GM23338 (cell line): Measurements from ENCODE around the gene NFKB2. TPM values are rescaled to one million over a fixed set of nuclear protein-coding genes. Genes with fewer than 3 reads are reported as not detected.

Experiments
- ATAC-seq: fragments of 200-7000 bp; cut with Tn5 transposase; 3 replicates; pipeline ENCODE4 v1.9.1; 2020
- DNase-seq: peaks from one replicate; pipeline ENCODE4 v3.0.0-alpha.2; 2015; ENCODE audit warnings: low spot score
- H2AFZ ChIP-seq: fragments of 200-600 bp; sonication (generic); 2 replicates; pipeline ENCODE4 v1.8.0; 2016; ENCODE audit warnings: antibody characterized with exemption, mild to moderate bottlenecking, moderate library complexity
- H3F3A ChIP-seq: fragments of 200-600 bp; sonication (generic); replicated peaks from 2 replicates; pipeline ENCODE4 v1.8.0; 2017; ENCODE audit warnings: antibody characterized with exemption, mixed run types, low read depth
- H3K27ac ChIP-seq: fragments of 200-600 bp; sonication (generic); 2 replicates; pipeline ENCODE4 v1.6.1; 2016; ENCODE audit warnings: low read depth
- H3K27me3 ChIP-seq: fragments of 200-600 bp; sonication (generic); 2 replicates; pipeline ENCODE4 v1.8.0; 2016; ENCODE audit warnings: mild to moderate bottlenecking, mixed run types, moderate library complexity; ENCODE audit not compliant: insufficient read depth
- H3K36me3 ChIP-seq: fragments of 200-600 bp; sonication (generic); 2 replicates; pipeline ENCODE4 v1.8.0; 2016; ENCODE audit warnings: mild to moderate bottlenecking; ENCODE audit not compliant: insufficient read depth
- H3K4me1 ChIP-seq: fragments of 200-600 bp; sonication (generic); 2 replicates; pipeline ENCODE4 v1.8.0; 2016; ENCODE audit warnings: mild to moderate bottlenecking, moderate library complexity; ENCODE audit not compliant: insufficient read depth
- H3K4me2 ChIP-seq: fragments of 200-600 bp; sonication (generic); 2 replicates; pipeline ENCODE4 v1.7.1; 2017; ENCODE audit warnings: mixed run types
- H3K4me3 ChIP-seq: fragments of 200-600 bp; sonication (generic); 2 replicates; pipeline ENCODE4 v1.6.1; 2016; ENCODE audit warnings: mixed run types
- H3K79me2 ChIP-seq: fragments of 200-600 bp; sonication (generic); replicated peaks from 2 replicates; pipeline ENCODE4 v1.8.0; 2017; ENCODE audit warnings: mild to moderate bottlenecking; ENCODE audit not compliant: insufficient read depth
- H3K9me2 ChIP-seq: fragments of 200-600 bp; sonication (generic); 2 replicates; pipeline ENCODE4 v1.8.0; 2017; ENCODE audit not compliant: insufficient read depth
- H4K20me1 ChIP-seq: fragments of 200-600 bp; sonication (generic); replicated peaks from 2 replicates; pipeline ENCODE4 v1.8.0; 2017; ENCODE audit warnings: mild to moderate bottlenecking; ENCODE audit not compliant: insufficient read depth
- H3K27ac Mint-ChIP-seq: 2 replicates; pipeline ENCODE4 v1.8.0; 2020; ENCODE audit warnings: inconsistent platforms, mild to moderate bottlenecking, moderate library complexity, mixed read lengths
- H3K27me3 Mint-ChIP-seq: 3 replicates; pipeline ENCODE4 v1.8.0; 2022; ENCODE audit warnings: low read depth, mild to moderate bottlenecking, moderate library complexity, mixed read lengths, inconsistent platforms; ENCODE audit not compliant: insufficient read depth, poor library complexity
- H3K36me3 Mint-ChIP-seq: 3 replicates; pipeline ENCODE4 v1.8.0; 2021; ENCODE audit warnings: low read depth, mild to moderate bottlenecking, inconsistent platforms, moderate library complexity, mixed read lengths
- H3K4me1 Mint-ChIP-seq: 3 replicates; pipeline ENCODE4 v1.8.0; 2020; ENCODE audit warnings: mild to moderate bottlenecking, inconsistent platforms, mixed read lengths
- H3K4me3 Mint-ChIP-seq: 3 replicates; pipeline ENCODE4 v1.8.0; 2021; ENCODE audit warnings: moderate library complexity, mild to moderate bottlenecking, inconsistent platforms, mixed read lengths
- H3K9me3 Mint-ChIP-seq: 3 replicates; pipeline ENCODE4 v1.8.0; 2020; ENCODE audit warnings: moderate library complexity, mild to moderate bottlenecking, inconsistent platforms, mixed read lengths
- CREB1 ChIP-seq: fragments of 250-450 bp; sonication (Bioruptor Pico); IDR thresholded peaks from 2 replicates; pipeline ENCODE4 v1.5.0; 2020; ENCODE audit warnings: low read depth, mild to moderate bottlenecking, moderate library complexity
- ETS1 ChIP-seq: IDR thresholded peaks from 2 replicates; pipeline ENCODE4 v1.6.1; 2016; ENCODE audit warnings: antibody characterized with exemption
- EZH2 ChIP-seq: fragments of 200-600 bp; sonication (generic); IDR thresholded peaks from one replicate; pipeline ENCODE4 v1.8.0; 2017; ENCODE audit warnings: antibody characterized with exemption, mild to moderate bottlenecking, low read depth; ENCODE audit not compliant: unreplicated experiment
- EZH2phosphoT487 ChIP-seq: fragments of 200-600 bp; sonication (generic); IDR thresholded peaks from one replicate; pipeline ENCODE4 v1.8.1; 2018; ENCODE audit warnings: antibody characterized with exemption; ENCODE audit not compliant: unreplicated experiment
- JUNB ChIP-seq: IDR thresholded peaks from one replicate; pipeline ENCODE4 v1.6.1; 2016; ENCODE audit warnings: antibody characterized with exemption; ENCODE audit not compliant: unreplicated experiment
- NANOG ChIP-seq: IDR thresholded peaks from 2 replicates; pipeline ENCODE4 v1.6.1; 2016; ENCODE audit warnings: antibody characterized with exemption, borderline replicate concordance
- POLR2AphosphoS5 ChIP-seq: IDR thresholded peaks from 2 replicates; pipeline ENCODE4 v1.6.1; 2016; ENCODE audit warnings: antibody characterized with exemption, low read depth
- REST ChIP-seq: IDR thresholded peaks from one replicate; pipeline ENCODE4 v1.6.1; 2018; ENCODE audit warnings: antibody characterized with exemption; ENCODE audit not compliant: unreplicated experiment
- STAT1 ChIP-seq: IDR thresholded peaks from one replicate; pipeline ENCODE4 v1.6.1; 2016; ENCODE audit warnings: antibody characterized with exemption; ENCODE audit not compliant: unreplicated experiment
- ZNF114 ChIP-seq: fragments of 250-450 bp; sonication (Bioruptor Pico); IDR thresholded peaks from 2 replicates; pipeline ENCODE4 v1.5.0; 2020; ENCODE audit warnings: mild to moderate bottlenecking, moderate library complexity
- ZNF331 ChIP-seq: fragments of 250-450 bp; sonication (Bioruptor Pico); IDR thresholded peaks from 2 replicates; pipeline ENCODE4 v1.5.0; 2020; ENCODE audit warnings: low read depth, mild to moderate bottlenecking, moderate library complexity
- polyA plus RNA-seq: library from polyadenylated mRNA; unstranded; fragments of >200 nt; fragmentation: Nextera tagmentation; extraction: Ambion mirVana; gene quantifications from 2 replicates; pipeline ENCODE4 v1.2.1, GENCODE V29; 2016
- total RNA-seq: library from RNA; depleted of rRNA; stranded (reverse); fragments of >200 nt; shearing (Covaris generic); gene quantifications from 2 replicates; pipeline ENCODE4 v1.2.3, GENCODE V29; 2014
- TF ChIP-seq, protein P1 (sequence below), 2 experiments: fragments of 200-600 bp in 1 of 2; sonication (generic) in 1 of 2; conservative IDR thresholded peaks; 2 replicates each; pipeline versions ENCODE4 v1.5.1 to v1.6.1; 2016 to 2017; ENCODE audit warnings: antibody characterized with exemption in 2 of 2, low read depth in 2 of 2, mild to moderate bottlenecking in 2 of 2, moderate library complexity in 1 of 2
- TF ChIP-seq, protein P2 (sequence below): fragments of 250-450 bp; sonication (Bioruptor Pico); IDR thresholded peaks from 2 replicates; pipeline ENCODE4 v1.5.0; 2020; ENCODE audit warnings: mild to moderate bottlenecking, moderate library complexity

The NFKB2 gene
- total and polyA plus RNA-seq, 2 experiments from 2014 or later: 6.8 to 29.4 TPM

DNA sequence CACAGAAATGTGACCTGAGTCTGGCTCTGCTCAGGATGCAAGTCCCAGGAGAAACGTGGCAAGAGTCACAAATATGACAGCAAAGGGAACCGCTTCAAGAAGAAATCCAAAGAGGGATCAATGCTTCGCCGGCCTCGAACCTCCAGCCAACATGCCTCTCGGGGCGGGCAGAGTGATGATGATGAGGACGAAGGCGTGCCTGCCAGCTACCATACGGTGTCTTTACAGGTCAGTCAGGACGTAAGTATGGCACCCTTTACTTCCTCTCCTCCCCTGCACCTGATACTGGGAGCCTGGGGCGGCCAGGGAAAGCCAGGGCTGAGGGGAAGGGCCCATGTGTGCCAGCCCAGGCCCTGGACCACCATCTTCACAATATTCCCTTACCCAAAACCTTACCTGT is 18.6 kb upstream of the NFKB2 start:
- H3K9me2 ChIP-seq: no peaks in the 10 kb centered on the region
- no peaks in the 10 kb centered on the region; the same call in none of the 2 replicates for H4K20me1 ChIP-seq
- no peaks in the 10 kb centered on the region for H3K79me2 ChIP-seq
- peaks cover 3% of the 10 kb centered on the region; the same call in 1 of the 2 replicates for H3K36me3 ChIP-seq
- Mint-ChIP-seq H3K36me3 (peaks cover 19% of the 10 kb centered on the region; the same call in 2 of the 3 replicates), H3K27me3 (peaks cover 15% of the 10 kb centered on the region), H3K27ac (no peak overlapping the region), H3K9me3 (no peaks in the 10 kb centered on the region), H3K4me3 (no peak overlapping the region), H3K4me1 (no peaks in the 10 kb centered on the region)
- no peak overlapping the region for H3K4me2 ChIP-seq
- H3K27me3 ChIP-seq: no peaks in the 10 kb centered on the region
- TF ChIP-seq STAT1 (no peak), EZH2 (no peak), EZH2phosphoT487 (no peak), POLR2AphosphoS5 (no peak), JUNB (no peak), ZNF114 (no peak), REST (no peak), ZNF331 (CRISPR knock-in tag) (no peak), ETS1 (no peak), CREB1 (no peak), NANOG (no peak)
- TF ChIP-seq, protein P1, sequence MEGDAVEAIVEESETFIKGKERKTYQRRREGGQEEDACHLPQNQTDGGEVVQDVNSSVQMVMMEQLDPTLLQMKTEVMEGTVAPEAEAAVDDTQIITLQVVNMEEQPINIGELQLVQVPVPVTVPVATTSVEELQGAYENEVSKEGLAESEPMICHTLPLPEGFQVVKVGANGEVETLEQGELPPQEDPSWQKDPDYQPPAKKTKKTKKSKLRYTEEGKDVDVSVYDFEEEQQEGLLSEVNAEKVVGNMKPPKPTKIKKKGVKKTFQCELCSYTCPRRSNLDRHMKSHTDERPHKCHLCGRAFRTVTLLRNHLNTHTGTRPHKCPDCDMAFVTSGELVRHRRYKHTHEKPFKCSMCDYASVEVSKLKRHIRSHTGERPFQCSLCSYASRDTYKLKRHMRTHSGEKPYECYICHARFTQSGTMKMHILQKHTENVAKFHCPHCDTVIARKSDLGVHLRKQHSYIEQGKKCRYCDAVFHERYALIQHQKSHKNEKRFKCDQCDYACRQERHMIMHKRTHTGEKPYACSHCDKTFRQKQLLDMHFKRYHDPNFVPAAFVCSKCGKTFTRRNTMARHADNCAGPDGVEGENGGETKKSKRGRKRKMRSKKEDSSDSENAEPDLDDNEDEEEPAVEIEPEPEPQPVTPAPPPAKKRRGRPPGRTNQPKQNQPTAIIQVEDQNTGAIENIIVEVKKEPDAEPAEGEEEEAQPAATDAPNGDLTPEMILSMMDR (conservative IDR thresholded peaks at IDR 0.05; ENCODE audit: low read depth in 2 of 2): no peak
- TF ChIP-seq, protein P2, sequence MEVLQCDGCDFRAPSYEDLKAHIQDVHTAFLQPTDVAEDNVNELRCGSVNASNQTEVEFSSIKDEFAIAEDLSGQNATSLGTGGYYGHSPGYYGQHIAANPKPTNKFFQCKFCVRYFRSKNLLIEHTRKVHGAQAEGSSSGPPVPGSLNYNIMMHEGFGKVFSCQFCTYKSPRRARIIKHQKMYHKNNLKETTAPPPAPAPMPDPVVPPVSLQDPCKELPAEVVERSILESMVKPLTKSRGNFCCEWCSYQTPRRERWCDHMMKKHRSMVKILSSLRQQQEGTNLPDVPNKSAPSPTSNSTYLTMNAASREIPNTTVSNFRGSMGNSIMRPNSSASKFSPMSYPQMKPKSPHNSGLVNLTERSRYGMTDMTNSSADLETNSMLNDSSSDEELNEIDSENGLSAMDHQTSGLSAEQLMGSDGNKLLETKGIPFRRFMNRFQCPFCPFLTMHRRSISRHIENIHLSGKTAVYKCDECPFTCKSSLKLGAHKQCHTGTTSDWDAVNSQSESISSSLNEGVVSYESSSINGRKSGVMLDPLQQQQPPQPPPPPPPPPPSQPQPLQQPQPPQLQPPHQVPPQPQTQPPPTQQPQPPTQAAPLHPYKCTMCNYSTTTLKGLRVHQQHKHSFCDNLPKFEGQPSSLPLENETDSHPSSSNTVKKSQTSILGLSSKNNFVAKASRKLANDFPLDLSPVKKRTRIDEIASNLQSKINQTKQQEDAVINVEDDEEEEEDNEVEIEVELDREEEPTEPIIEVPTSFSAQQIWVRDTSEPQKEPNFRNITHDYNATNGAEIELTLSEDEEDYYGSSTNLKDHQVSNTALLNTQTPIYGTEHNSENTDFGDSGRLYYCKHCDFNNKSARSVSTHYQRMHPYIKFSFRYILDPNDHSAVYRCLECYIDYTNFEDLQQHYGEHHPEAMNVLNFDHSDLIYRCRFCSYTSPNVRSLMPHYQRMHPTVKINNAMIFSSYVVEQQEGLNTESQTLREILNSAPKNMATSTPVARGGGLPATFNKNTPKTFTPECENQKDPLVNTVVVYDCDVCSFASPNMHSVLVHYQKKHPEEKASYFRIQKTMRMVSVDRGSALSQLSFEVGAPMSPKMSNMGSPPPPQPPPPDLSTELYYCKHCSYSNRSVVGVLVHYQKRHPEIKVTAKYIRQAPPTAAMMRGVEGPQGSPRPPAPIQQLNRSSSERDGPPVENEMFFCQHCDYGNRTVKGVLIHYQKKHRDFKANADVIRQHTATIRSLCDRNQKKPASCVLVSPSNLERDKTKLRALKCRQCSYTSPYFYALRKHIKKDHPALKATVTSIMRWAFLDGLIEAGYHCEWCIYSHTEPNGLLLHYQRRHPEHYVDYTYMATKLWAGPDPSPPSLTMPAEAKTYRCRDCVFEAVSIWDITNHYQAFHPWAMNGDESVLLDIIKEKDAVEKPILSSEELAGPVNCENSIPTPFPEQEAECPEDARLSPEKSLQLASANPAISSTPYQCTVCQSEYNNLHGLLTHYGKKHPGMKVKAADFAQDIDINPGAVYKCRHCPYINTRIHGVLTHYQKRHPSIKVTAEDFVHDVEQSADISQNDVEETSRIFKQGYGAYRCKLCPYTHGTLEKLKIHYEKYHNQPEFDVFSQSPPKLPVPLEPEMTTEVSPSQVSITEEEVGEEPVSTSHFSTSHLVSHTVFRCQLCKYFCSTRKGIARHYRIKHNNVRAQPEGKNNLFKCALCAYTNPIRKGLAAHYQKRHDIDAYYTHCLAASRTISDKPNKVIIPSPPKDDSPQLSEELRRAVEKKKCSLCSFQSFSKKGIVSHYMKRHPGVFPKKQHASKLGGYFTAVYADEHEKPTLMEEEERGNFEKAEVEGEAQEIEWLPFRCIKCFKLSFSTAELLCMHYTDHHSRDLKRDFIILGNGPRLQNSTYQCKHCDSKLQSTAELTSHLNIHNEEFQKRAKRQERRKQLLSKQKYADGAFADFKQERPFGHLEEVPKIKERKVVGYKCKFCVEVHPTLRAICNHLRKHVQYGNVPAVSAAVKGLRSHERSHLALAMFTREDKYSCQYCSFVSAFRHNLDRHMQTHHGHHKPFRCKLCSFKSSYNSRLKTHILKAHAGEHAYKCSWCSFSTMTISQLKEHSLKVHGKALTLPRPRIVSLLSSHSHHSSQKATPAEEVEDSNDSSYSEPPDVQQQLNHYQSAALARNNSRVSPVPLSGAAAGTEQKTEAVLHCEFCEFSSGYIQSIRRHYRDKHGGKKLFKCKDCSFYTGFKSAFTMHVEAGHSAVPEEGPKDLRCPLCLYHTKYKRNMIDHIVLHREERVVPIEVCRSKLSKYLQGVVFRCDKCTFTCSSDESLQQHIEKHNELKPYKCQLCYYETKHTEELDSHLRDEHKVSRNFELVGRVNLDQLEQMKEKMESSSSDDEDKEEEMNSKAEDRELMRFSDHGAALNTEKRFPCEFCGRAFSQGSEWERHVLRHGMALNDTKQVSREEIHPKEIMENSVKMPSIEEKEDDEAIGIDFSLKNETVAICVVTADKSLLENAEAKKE (CRISPR knock-in tag): no peak
- no peak overlapping the region for H2AFZ ChIP-seq
- H3K4me1 ChIP-seq: no peaks in the 10 kb centered on the region
- H3K27ac ChIP-seq: no peak overlapping the region
- DNase-seq: no peak
- ATAC-seq: no peak
- H3F3A ChIP-seq: 0 out of 2 replicates have a peak, but pooled peaks cover 4% of the 10 kb centered on the region
- H3K4me3 ChIP-seq: no peak overlapping the region
